Testis (tissue), 3 donors: ENCODE results near the gene CLDN14. TPM values are rescaled to one million over a fixed set of nuclear protein-coding genes. Genes with fewer than 3 reads are reported as not detected.

Experiments used
- DNase-seq: peaks from one replicate; pipeline ENCODE4 v3.0.0-alpha.2; 2019
- H3K27ac ChIP-seq, 2 donors: fragments of 200-600 bp; sonication (generic); one replicate each; pipeline ENCODE4 v1.5.1; 2019
- H3K27me3 ChIP-seq: fragments of 200-600 bp; sonication (generic); one replicate; pipeline ENCODE4 v1.5.1; 2019
- H3K36me3 ChIP-seq: fragments of 200-600 bp; sonication (generic); one replicate; pipeline ENCODE4 v1.5.1; 2017; ENCODE audit warnings: low read depth; ENCODE audit errors: missing control alignments
- H3K4me1 ChIP-seq: fragments of 200-600 bp; sonication (generic); one replicate; pipeline ENCODE4 v1.5.1; 2019
- H3K4me3 ChIP-seq, 2 donors: fragments of 200-600 bp; sonication (generic); one replicate each; pipeline ENCODE4 v1.5.1; 2017 to 2019
- H3K9me3 ChIP-seq: fragments of 200-600 bp; sonication (generic); one replicate; pipeline ENCODE4 v1.5.1; 2017
- CTCF ChIP-seq, 3 experiments: fragments of 450-650 bp in 2 of 3; fragments of 200-600 bp in 1 of 3; sonication (generic) in 1 of 3; IDR thresholded peaks; one replicate each; pipeline ENCODE4 v1.5.1; 2016 to 2019; ENCODE audit warnings: antibody characterized with exemption in 3 of 3, mild to moderate bottlenecking in 2 of 3, moderate library complexity in 1 of 3
- POLR2A ChIP-seq: fragments of 450-650 bp; IDR thresholded peaks from one replicate; pipeline ENCODE4 v1.6.1; 2017; ENCODE audit warnings: antibody characterized with exemption, mild to moderate bottlenecking, moderate library complexity
- WGBS, 2 donors: methylation state at CpG; one replicate each; pipeline ENCODE4 v1.1.5; 2018; 5-methylcytosine and 5-hydroxymethylcytosine counted together
- intact Hi-C: fragments of 100-400 bp; cut with DNase I; formaldehyde crosslinking; loops from one replicate; pipeline ENCODE4 v1.15.1; 2023; ENCODE audit warnings: low total_unique reads
- polyA plus RNA-seq: library from polyadenylated mRNA; stranded (reverse); fragments of 350-450 nt; fragmentation: Illumina TruSeq; extraction: RNeasy Lipid Tissue Mini Kit (QIAGEN cat#74804); gene quantifications from one replicate; pipeline ENCODE4 v1.2.3, GENCODE V29; 2014; ENCODE audit warnings: low read depth, low replicate concordance; ENCODE audit not compliant: insufficient read depth
- total RNA-seq, 2 donors: library from RNA; depleted of rRNA; stranded (reverse); fragments of >200 nt; gene quantifications; one replicate each; pipeline ENCODE4 v1.2.3, GENCODE V29; 2016

The CLDN14 gene
- total and polyA plus RNA-seq, 3 donors from 2014 or later: 0.31 to 0.96 (median 0.31) TPM

- intact Hi-C loops: no loop called here
- Histone ChIP-seq H3K36me3 (no peaks in the 10 kb centered on the region), H3K27me3 (no peaks in the 10 kb centered on the region), H3K4me3 (no peak overlapping the region), H3K9me3 (no peaks in the 10 kb centered on the region), H3K27ac (no peak overlapping the region), H3K4me1 (peaks cover 8% of the 10 kb centered on the region)
- WGBS, 2 donors: 96 to 100% methylated on average over 2 to 3 of the region's 3 CpGs
- no peak for DNase-seq
- no peak for TF ChIP-seq CTCF (IDR thresholded peaks at IDR 0.05)
- TF ChIP-seq POLR2A: no peak
Observed at GRCh38 chr21:36464590-36464989, 15.3 kb downstream of the CLDN14 start.

DNA sequence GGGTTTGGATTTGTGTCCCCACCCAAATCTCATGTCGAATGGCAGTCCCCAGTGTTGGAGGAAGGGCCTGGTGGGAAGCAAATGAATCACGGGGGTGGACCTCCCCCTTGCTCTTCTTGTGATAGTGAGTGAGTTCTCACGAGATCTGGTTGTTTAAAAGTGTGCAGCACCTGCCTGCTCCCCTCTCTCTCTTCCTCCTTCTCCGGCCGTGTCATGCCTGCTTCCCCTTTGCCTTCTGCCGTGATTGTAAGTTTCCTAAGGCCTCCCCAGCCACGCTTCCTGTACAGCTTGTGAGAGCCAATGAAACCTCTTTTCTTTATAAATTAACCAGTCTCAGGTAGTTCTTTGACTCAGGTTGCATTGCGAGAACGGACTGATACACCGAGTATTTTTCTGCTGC lies 15.9 kb downstream of the CLDN14 start:
- 85 to 87% methylated on average over 10 of the region's 10 CpGs for WGBS, 2 donors
- Histone ChIP-seq H3K36me3 (no peaks in the 10 kb centered on the region), H3K9me3 (no peaks in the 10 kb centered on the region), H3K4me3 (no peak overlapping the region), H3K27ac (no peak overlapping the region), H3K4me1 (peaks cover 8% of the 10 kb centered on the region), H3K27me3 (no peaks in the 10 kb centered on the region)
- no peak for TF ChIP-seq POLR2A
- no peak for DNase-seq
- intact Hi-C loops: no loop called here

GRCh38 chr21:36463204-36463603 lies 16.7 kb downstream of the CLDN14 start:
- no peak overlapping the region for H3K4me3 ChIP-seq
- no peaks in the 10 kb centered on the region for H3K27me3 ChIP-seq
- no peak for DNase-seq
- 90 to 94% methylated on average over 9 to 10 of the region's 10 CpGs for WGBS, 2 donors
- H3K9me3 ChIP-seq: no peaks in the 10 kb centered on the region
- intact Hi-C loops: no loop called here
- H3K4me1 ChIP-seq: peaks cover 8% of the 10 kb centered on the region
- H3K36me3 ChIP-seq: no peaks in the 10 kb centered on the region
- TF ChIP-seq POLR2A (no peak), CTCF (IDR thresholded peaks at IDR 0.05) (no peak)
- H3K27ac ChIP-seq: no peak overlapping the region

DNA sequence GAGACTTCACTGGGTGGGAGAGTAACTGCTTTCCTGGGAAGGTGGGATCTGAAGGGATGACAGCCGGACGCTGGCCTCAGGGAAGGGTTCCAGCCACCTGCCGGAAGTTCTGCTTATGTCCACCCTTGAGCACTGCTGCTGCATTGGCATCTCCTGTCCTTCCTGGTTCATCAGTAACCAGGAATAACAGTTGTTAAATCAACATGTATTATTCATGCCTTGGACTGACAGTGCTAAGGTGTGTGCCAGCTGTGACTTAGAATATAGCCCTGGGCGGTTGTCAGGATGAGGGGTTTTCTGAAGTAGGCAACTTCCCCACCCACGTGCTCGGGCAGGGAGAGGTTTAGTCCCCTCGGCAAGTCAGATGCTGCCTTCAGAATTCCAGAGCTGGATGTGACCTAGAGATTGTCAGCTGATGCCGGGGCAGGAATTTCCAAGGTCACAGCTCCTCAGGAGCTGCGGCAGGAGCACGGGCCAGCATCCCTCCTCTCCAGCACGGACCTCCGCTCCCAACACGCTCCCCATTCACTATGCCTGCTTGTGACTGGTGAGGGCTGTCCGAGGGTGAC lies 17.9 kb downstream of the CLDN14 start:
- TF ChIP-seq POLR2A (no peak), CTCF (IDR thresholded peaks at IDR 0.05) (no peak)
- no peak overlapping the region for H3K4me3 ChIP-seq
- intact Hi-C loops: no loop called here
- H3K9me3 ChIP-seq: no peaks in the 10 kb centered on the region
- 50 to 60% methylated on average over 13 to 14 of the region's 14 CpGs for WGBS, 2 donors
- no peak for DNase-seq
- H3K4me1 ChIP-seq: peaks cover 8% of the 10 kb centered on the region
- H3K27ac ChIP-seq: no peak overlapping the region
- H3K36me3 ChIP-seq: no peaks in the 10 kb centered on the region
- H3K27me3 ChIP-seq: no peaks in the 10 kb centered on the region

- Histone ChIP-seq H3K27ac (no peak overlapping the region), H3K27me3 (no peaks in the 10 kb centered on the region), H3K36me3 (no peaks in the 10 kb centered on the region), H3K4me1 (peaks cover 8% of the 10 kb centered on the region), H3K4me3 (no peak overlapping the region), H3K9me3 (no peaks in the 10 kb centered on the region)
- TF ChIP-seq CTCF (IDR thresholded peaks at IDR 0.05) (no peak), POLR2A (no peak)
- intact Hi-C loops: no loop called here
- WGBS, 2 donors: 92 to 98% methylated on average over 27 to 29 of the region's 34 CpGs
- no peak for DNase-seq
Observed at GRCh38 chr21:36461277-36461917, 18.5 kb downstream of the CLDN14 start.
